ENCODE results near the gene MLPH.
A peak's percentile ranks its signal among the peaks of the same experiment; 100 is the strongest.

MLPH gene

GRCh38 chr2:237486819-237487448 lies at the start of gene MLPH:
Gene MLPH (plus strand): TSS chr2:237487251. CDS start chr2:237493427, 6,176 bp downstream.
- H3K4me1 Mint-ChIP-seq = no peaks in the 10 kb centered on the region
- H3K4me3 Mint-ChIP-seq = no peak within 1 kb of the TSS
- no peaks in the 10 kb centered on the region for H3K36me3 Mint-ChIP-seq
- no peaks in the 10 kb centered on the region for H3K9me3 Mint-ChIP-seq
- H3K27me3 Mint-ChIP-seq = peaks cover 29% of the 10 kb centered on the region
- H3K27ac Mint-ChIP-seq = no peak within 1 kb of the TSS

DNA sequence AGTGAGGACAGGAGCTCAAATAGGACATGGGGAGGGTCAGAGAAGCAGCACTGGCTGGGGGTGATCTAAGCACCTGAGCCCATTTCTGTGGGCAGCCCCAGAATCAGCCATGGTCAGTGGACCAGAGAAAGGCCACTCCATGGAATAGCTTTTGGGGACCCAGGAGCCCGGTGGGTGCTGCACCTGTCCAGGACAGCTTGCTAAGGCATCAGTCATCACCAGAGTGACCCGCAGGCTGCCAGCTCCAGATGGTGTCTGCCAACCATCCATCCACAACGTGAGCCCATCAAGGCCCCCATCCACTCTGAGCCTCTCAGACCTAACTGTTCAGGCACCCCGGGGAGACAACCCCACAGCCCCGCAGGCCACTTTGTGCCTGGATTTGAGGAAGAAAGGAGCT lies 49.5 kb upstream of the MLPH start:
- Mint-ChIP-seq H3K4me1 (peaks cover 95% of the 10 kb centered on the region), H3K27ac (no peak overlapping the region), H3K27me3 (no peaks in the 10 kb centered on the region), H3K9me3 (no peaks in the 10 kb centered on the region), H3K4me3 (no peak overlapping the region), H3K36me3 (no peaks in the 10 kb centered on the region)

DNA sequence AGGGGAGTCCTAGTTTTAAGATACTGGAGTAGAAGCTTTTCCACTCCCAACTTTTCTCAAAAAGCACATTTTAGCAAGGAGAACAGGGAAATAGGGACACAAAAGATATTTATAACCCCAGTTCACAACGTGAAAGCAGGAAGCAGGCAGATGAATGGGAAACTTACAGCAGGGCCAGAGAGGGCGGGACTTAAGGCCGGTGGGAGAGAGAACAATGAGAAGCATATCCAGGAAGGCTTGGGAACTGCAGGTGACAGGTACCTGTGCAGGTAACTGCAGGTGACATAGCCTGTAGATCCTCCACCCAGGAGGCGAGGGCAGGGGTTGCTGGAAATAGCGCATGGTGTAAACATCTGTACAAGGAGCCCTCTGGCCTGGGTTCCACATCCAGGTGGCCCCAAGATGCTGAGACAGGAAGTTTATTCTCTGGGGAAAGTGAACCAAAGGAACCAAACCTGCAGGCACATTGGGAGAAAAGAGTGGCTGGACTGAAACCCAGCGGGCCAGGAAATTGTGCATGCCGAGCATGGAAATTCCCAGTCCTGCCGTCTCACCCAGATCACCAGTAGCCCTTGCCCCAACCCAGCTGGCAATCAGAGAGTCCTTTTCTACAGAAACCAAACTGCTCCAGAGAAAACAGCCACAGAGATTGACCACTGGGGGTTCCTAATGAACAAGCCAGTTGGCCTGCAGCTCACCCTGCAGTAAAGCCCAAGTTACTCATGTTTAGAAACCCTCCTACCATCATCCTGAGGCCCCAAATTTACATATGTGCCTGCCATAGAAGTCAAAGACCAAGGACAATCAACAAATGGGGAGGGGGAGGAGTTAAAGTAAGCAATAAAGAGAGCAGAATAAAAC lies 48.7 kb upstream of the MLPH start:
- Mint-ChIP-seq H3K27ac (no peak overlapping the region), H3K4me1 (peaks cover 94% of the 10 kb centered on the region), H3K4me3 (peak overlapping the region; percentile 31), H3K27me3 (no peaks in the 10 kb centered on the region), H3K36me3 (no peaks in the 10 kb centered on the region), H3K9me3 (no peaks in the 10 kb centered on the region)

GRCh38 chr2:237440819-237441281 lies 46.2 kb upstream of the MLPH start:
- no peaks in the 10 kb centered on the region for H3K9me3 Mint-ChIP-seq
- no peaks in the 10 kb centered on the region for H3K27me3 Mint-ChIP-seq
- peak overlapping the region; percentile 99 for H3K27ac Mint-ChIP-seq
- peak overlapping the region; percentile 73 for H3K4me3 Mint-ChIP-seq
- peaks cover 88% of the 10 kb centered on the region for H3K4me1 Mint-ChIP-seq
- no peaks in the 10 kb centered on the region for H3K36me3 Mint-ChIP-seq

DNA sequence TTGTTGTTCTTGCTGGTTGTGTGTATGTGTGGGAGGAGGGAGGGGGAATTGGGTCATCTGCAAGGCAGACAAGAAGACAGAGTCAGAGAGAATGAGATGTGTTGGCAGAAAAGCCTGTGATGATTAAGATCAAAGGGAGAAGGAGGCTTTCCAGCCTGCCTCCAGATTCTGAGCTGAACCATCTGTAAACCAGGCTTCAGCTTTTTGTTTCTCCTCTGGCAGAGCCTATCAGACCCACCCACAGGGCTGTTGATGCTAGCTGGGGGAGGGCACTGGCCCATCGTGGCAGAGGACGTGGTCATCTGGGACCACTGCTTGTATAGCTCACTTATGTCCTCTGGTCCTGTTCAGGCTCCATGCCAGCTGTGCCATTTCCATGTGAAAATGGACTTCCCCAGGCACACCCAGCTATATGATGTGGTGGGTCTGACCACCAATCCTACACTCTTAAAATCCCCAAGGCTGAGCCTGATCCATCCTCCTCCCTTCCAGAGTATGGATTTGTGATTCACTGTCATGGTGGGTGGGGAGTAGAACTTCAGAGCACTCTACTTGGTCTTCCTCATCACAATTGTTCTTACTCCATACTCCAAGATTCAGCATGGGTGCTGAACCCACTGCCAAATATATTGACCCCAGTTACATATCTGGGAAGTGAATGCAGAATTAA lies 45.3 kb upstream of the MLPH start:
- H3K27me3 Mint-ChIP-seq = no peaks in the 10 kb centered on the region
- peaks cover 79% of the 10 kb centered on the region for H3K4me1 Mint-ChIP-seq
- H3K9me3 Mint-ChIP-seq = no peaks in the 10 kb centered on the region
- H3K4me3 Mint-ChIP-seq = peak overlapping the region; percentile 71
- H3K27ac Mint-ChIP-seq = peak overlapping the region; percentile 99
- H3K36me3 Mint-ChIP-seq = no peaks in the 10 kb centered on the region

DNA sequence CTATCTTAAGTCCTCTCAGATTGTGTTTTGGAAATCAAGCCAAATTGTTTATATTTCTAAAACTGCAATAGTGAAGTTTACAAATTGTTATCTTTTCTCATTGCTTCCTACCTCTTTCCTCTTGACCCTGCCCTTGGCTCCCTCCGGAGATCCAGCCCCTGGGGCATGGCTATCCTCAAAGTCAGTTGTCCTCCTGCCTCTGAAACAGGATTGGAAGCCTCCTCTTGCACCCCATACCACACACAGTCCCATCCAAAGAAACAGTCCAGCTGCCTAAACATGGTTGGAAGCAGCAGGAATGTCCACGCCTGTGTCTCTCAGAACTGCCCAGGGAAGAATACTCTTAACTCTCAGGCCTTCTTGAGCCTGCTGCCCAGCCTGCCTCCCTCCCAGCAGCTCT lies 43.0 kb upstream of the MLPH start:
- Mint-ChIP-seq H3K4me1 (peaks cover 59% of the 10 kb centered on the region), H3K4me3 (no peak overlapping the region), H3K27ac (peak overlapping the region; percentile 46), H3K36me3 (no peaks in the 10 kb centered on the region), H3K27me3 (no peaks in the 10 kb centered on the region), H3K9me3 (no peaks in the 10 kb centered on the region)

- H3K9me3 Mint-ChIP-seq = no peaks in the 10 kb centered on the region
- peaks cover 55% of the 10 kb centered on the region for H3K4me1 Mint-ChIP-seq
- H3K36me3 Mint-ChIP-seq = no peaks in the 10 kb centered on the region
- H3K27ac Mint-ChIP-seq = no peak overlapping the region
- no peak overlapping the region for H3K4me3 Mint-ChIP-seq
- H3K27me3 Mint-ChIP-seq = no peaks in the 10 kb centered on the region
These were observed 41.3 kb upstream of the MLPH start for GRCh38 chr2:237445611-237446337.

DNA sequence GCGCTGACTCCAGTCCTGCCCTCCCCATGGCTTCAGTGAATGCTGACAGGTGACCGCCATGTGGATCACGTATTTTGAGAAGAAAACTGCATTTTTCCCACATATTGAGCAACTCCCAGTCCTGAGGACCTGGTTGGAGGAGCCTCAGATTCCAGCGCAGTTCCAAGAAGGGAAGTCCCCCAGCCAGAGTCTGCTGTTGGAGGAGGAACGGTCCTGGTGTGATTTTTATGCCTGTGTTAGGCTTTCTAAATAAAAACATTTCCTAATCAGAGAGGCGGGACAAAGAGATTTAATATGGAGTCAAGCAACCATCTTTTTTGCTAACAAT lies 40.7 kb upstream of the MLPH start:
- H3K27me3 Mint-ChIP-seq = no peaks in the 10 kb centered on the region
- H3K4me1 Mint-ChIP-seq = peaks cover 53% of the 10 kb centered on the region
- no peaks in the 10 kb centered on the region for H3K36me3 Mint-ChIP-seq
- H3K27ac Mint-ChIP-seq = no peak overlapping the region
- no peak overlapping the region for H3K4me3 Mint-ChIP-seq
- no peaks in the 10 kb centered on the region for H3K9me3 Mint-ChIP-seq

DNA sequence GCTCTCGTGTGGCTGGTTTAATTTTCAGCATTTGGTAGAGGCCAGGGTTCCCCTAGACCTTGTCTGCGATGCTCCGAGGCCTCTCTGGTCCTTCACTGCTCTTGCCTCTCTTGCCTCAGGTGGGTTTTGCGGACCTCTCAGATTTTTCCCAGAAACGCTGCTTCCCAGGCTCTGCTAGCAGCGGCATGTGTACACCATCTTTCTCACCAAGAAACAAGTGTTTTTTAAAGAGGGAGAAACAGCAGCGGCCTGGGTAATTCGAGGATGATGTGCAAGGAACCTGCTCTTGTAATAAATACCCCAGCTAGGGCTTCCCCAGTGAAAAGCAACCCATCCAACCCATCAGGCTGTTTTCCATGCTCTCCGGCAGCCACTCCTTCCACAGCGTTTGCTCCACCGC lies 39.6 kb upstream of the MLPH start:
- Mint-ChIP-seq H3K4me3 (no peak overlapping the region), H3K9me3 (no peaks in the 10 kb centered on the region), H3K27me3 (no peaks in the 10 kb centered on the region), H3K36me3 (no peaks in the 10 kb centered on the region), H3K27ac (no peak overlapping the region), H3K4me1 (peaks cover 41% of the 10 kb centered on the region)

DNA sequence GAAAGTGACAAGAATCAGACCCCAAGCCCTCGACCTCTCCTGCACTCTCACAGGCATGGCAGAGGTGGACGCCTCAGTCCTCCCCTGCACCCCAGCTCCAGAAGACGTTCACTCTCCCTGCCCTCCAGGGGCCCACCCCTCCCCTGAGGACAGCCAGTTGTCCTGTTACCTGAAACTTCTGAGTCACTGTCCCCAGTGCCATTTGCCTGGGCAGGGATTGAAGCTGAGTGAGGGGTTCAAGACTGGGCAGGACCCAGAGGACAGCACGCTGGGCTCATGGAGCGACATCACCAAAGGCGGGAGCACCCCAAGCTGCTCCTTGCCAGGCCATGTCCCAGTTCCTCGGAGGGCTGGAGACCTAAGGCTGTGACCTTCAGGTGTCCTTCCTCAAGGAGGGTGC lies 38.9 kb upstream of the MLPH start:
- no peaks in the 10 kb centered on the region for H3K9me3 Mint-ChIP-seq
- no peak overlapping the region for H3K27ac Mint-ChIP-seq
- no peaks in the 10 kb centered on the region for H3K27me3 Mint-ChIP-seq
- no peaks in the 10 kb centered on the region for H3K36me3 Mint-ChIP-seq
- H3K4me1 Mint-ChIP-seq = peaks cover 35% of the 10 kb centered on the region
- no peak overlapping the region for H3K4me3 Mint-ChIP-seq

- peaks cover 33% of the 10 kb centered on the region for H3K4me1 Mint-ChIP-seq
These were observed 38.4 kb upstream of the MLPH start for GRCh38 chr2:237448626-237449025.

GRCh38 chr2:237449193-237449881 lies 37.7 kb upstream of the MLPH start:
- no peaks in the 10 kb centered on the region for H3K9me3 Mint-ChIP-seq
- peaks cover 28% of the 10 kb centered on the region for H3K4me1 Mint-ChIP-seq
- H3K4me3 Mint-ChIP-seq = no peak overlapping the region
- no peaks in the 10 kb centered on the region for H3K36me3 Mint-ChIP-seq
- H3K27me3 Mint-ChIP-seq = no peaks in the 10 kb centered on the region
- H3K27ac Mint-ChIP-seq = peak overlapping the region; percentile 63

More at GRCh38 chr2:237448626-237449025, 38.4 kb upstream of the MLPH start:
- Mint-ChIP-seq H3K27me3 (no peaks in the 10 kb centered on the region), H3K9me3 (no peaks in the 10 kb centered on the region), H3K36me3 (no peaks in the 10 kb centered on the region), H3K4me3 (no peak overlapping the region), H3K27ac (no peak overlapping the region)

- Mint-ChIP-seq H3K27ac (no peak overlapping the region), H3K4me1 (peaks cover 20% of the 10 kb centered on the region), H3K4me3 (no peak overlapping the region), H3K36me3 (no peaks in the 10 kb centered on the region), H3K9me3 (no peaks in the 10 kb centered on the region), H3K27me3 (no peaks in the 10 kb centered on the region)
These were observed 36.9 kb upstream of the MLPH start for GRCh38 chr2:237450108-237450507.

- Mint-ChIP-seq H3K4me3 (no peak overlapping the region), H3K27ac (no peak overlapping the region), H3K4me1 (peaks cover 15% of the 10 kb centered on the region), H3K27me3 (no peaks in the 10 kb centered on the region), H3K36me3 (no peaks in the 10 kb centered on the region), H3K9me3 (no peaks in the 10 kb centered on the region)
These were observed 36.5 kb upstream of the MLPH start for GRCh38 chr2:237450583-237450982.
